H1 (cell line): ENCODE measurements around the gene AGER. TPM values are rescaled to one million over a fixed set of nuclear protein-coding genes. Genes with fewer than 3 reads are reported as not detected.

Experiments used
- CTCF ChIA-PET: fragments of 300-600 bp; sonication (Branson Sonifier 250); formaldehyde crosslinking; loops from one replicate; lab custom pipeline; 2021; ENCODE audit not compliant: partially characterized antibody; lab: Charles Lee
- POLR2A ChIA-PET: fragments of 300-600 bp; sonication (Branson Sonifier 250); formaldehyde crosslinking; loops from one replicate; lab custom pipeline; 2021; ENCODE audit warnings: inconsistent platforms; ENCODE audit not compliant: partially characterized antibody; lab: Charles Lee
- DNase-seq, 2 experiments: peaks; one replicate each; pipeline versions ENCODE4 v3.0.0 to v3.0.0-alpha.2; 2010 to 2022; ENCODE audit warnings: low spot score in 2 of 2, low read depth in 1 of 2, mixed read lengths in 1 of 2
- FAIRE-seq: peaks from 2 replicates; lab custom pipeline; 2011; peaks lifted over from hg19 to GRCh38; lab: Jason Lieb, UNC
- H2AFZ ChIP-seq: 2 replicates; pipeline ENCODE4 v1.8.1; 2012; ENCODE audit warnings: low read length, inconsistent platforms
- H2AK5ac ChIP-seq: 2 replicates; pipeline ENCODE4 v1.6.1; 2013; ENCODE audit warnings: low read depth, low read length
- H2BK120ac ChIP-seq: replicated peaks from 2 replicates; pipeline ENCODE3; 2013; ENCODE audit warnings: low read depth, low read length, inconsistent platforms
- H2BK12ac ChIP-seq: 2 replicates; pipeline ENCODE4 v1.6.1; 2013; ENCODE audit warnings: low read depth, low read length
- H2BK15ac ChIP-seq: 2 replicates; pipeline ENCODE4 v1.6.1; 2013; ENCODE audit warnings: low read length
- H2BK20ac ChIP-seq: 2 replicates; pipeline ENCODE4 v1.6.1; 2013; ENCODE audit warnings: low read length
- H2BK5ac ChIP-seq: 2 replicates; pipeline ENCODE4 v1.6.1; 2013; ENCODE audit warnings: low read depth, low read length
- H3K14ac ChIP-seq: 2 replicates; pipeline ENCODE4 v1.6.1; 2013; ENCODE audit warnings: inconsistent platforms; ENCODE audit not compliant: insufficient read length
- H3K18ac ChIP-seq: 2 replicates; pipeline ENCODE4 v1.6.1; 2013; ENCODE audit warnings: low read length; ENCODE audit errors: extremely low read depth
- H3K23ac ChIP-seq: 2 replicates; pipeline ENCODE4 v1.6.1; 2013; ENCODE audit warnings: inconsistent platforms; ENCODE audit not compliant: insufficient read length
- H3K23me2 ChIP-seq: 2 replicates; pipeline ENCODE4 v1.6.1; 2013; ENCODE audit warnings: low read depth, low read length
- H3K27ac ChIP-seq: 2 replicates; pipeline ENCODE4 v1.6.1; 2011; ENCODE audit warnings: low read depth, low read length, inconsistent platforms
- H3K27me3 ChIP-seq, 4 experiments: replicated peaks in 1 of 4; 1 replicate in 1 of 4; 2 replicates in 3 of 4; pipeline versions ENCODE4 v1.6.1 to v1.8.1; 2011 to 2013; ENCODE audit warnings: low read length in 3 of 4, mild to moderate bottlenecking in 3 of 4, inconsistent platforms in 2 of 4, mixed read lengths in 2 of 4, moderate library complexity in 1 of 4; ENCODE audit not compliant: control insufficient read depth in 3 of 4, insufficient read depth in 3 of 4; ENCODE audit errors: extremely low read depth in 1 of 4
- H3K36me3 ChIP-seq, 4 experiments: 2 replicates each; pipeline versions ENCODE4 v1.6.1 to v1.8.1; 2011 to 2013; ENCODE audit warnings: mild to moderate bottlenecking in 4 of 4, low read length in 3 of 4, moderate library complexity in 2 of 4, control low read depth in 1 of 4, inconsistent platforms in 1 of 4; ENCODE audit not compliant: insufficient read depth in 4 of 4, control insufficient read depth in 2 of 4
- H3K4ac ChIP-seq: replicated peaks from 2 replicates; pipeline ENCODE3; 2013; ENCODE audit warnings: low read length, low read depth, mixed read lengths, inconsistent platforms; ENCODE audit not compliant: insufficient read length
- H3K4me1 ChIP-seq, 4 experiments: replicated peaks in 1 of 4; 1 replicate in 1 of 4; 2 replicates in 3 of 4; pipeline versions ENCODE4 v1.6.1 to v1.8.1; 2011 to 2013; ENCODE audit warnings: low read length in 3 of 4, inconsistent platforms in 2 of 4, mixed read lengths in 1 of 4; ENCODE audit not compliant: insufficient read depth in 4 of 4, control insufficient read depth in 3 of 4
- H3K4me2 ChIP-seq, 2 experiments: 2 replicates each; pipeline versions ENCODE4 v1.6.1 to v1.8.1; 2011 to 2013; ENCODE audit warnings: low read depth in 2 of 2, low read length in 2 of 2, control low read depth in 1 of 2, inconsistent platforms in 1 of 2, mild to moderate bottlenecking in 1 of 2; ENCODE audit not compliant: insufficient read depth in 1 of 2
- H3K4me3 ChIP-seq, 4 experiments: fragments of 200-600, 300-600 bp in 1 of 4; sonication (generic), shearing (Covaris generic), sonication (Bioruptor Twin) in 1 of 4; 2 replicates each; pipeline versions ENCODE4 v1.5.1 to v1.8.1; 2011 to 2016; ENCODE audit warnings: low read length in 4 of 4, low read depth in 3 of 4, control low read depth in 2 of 4, inconsistent platforms in 2 of 4, mild to moderate bottlenecking in 2 of 4, mixed read lengths in 1 of 4, moderate library complexity in 1 of 4; ENCODE audit not compliant: insufficient read depth in 2 of 4; ENCODE audit errors: extremely low read depth in 1 of 4
- H3K56ac ChIP-seq: replicated peaks from 2 replicates; pipeline ENCODE3; 2013; ENCODE audit warnings: low read depth, mild to moderate bottlenecking, mixed read lengths, low read length, inconsistent platforms; ENCODE audit not compliant: insufficient read length
- H3K79me1 ChIP-seq: 2 replicates; pipeline ENCODE4 v1.6.1; 2013; ENCODE audit warnings: low read depth, low read length, control low read depth
- H3K79me2 ChIP-seq, 2 experiments: 2 replicates each; pipeline versions ENCODE4 v1.6.1 to v1.8.1; 2012 to 2013; ENCODE audit warnings: low read length in 2 of 2, mild to moderate bottlenecking in 2 of 2, inconsistent platforms in 1 of 2; ENCODE audit not compliant: insufficient read depth in 2 of 2, control insufficient read depth in 1 of 2
- H3K9ac ChIP-seq, 4 experiments: replicated peaks in 1 of 4; 1 replicate in 1 of 4; 2 replicates in 3 of 4; pipeline versions ENCODE4 v1.6.1 to v1.8.1; 2011 to 2013; ENCODE audit warnings: low read depth in 3 of 4, low read length in 3 of 4, control low read depth in 2 of 4, mild to moderate bottlenecking in 2 of 4, moderate library complexity in 2 of 4, inconsistent platforms in 1 of 4; ENCODE audit errors: extremely low read depth in 1 of 4
- H3K9me3 ChIP-seq, 2 experiments: 2 replicates each; pipeline versions ENCODE4 v1.6.1 to v1.8.1; 2012 to 2013; ENCODE audit warnings: mild to moderate bottlenecking in 2 of 2, moderate library complexity in 2 of 2, control low read depth in 1 of 2, inconsistent platforms in 1 of 2, low read depth in 1 of 2, low read length in 1 of 2, mixed read lengths in 1 of 2; ENCODE audit not compliant: insufficient read depth in 2 of 2
- H4K20me1 ChIP-seq, 2 experiments: replicated peaks in 1 of 2; 2 replicates each; pipeline versions ENCODE3 to v1.8.1; 2011 to 2013; ENCODE audit warnings: inconsistent platforms in 2 of 2, low read length in 2 of 2, mild to moderate bottlenecking in 1 of 2; ENCODE audit not compliant: insufficient read depth in 2 of 2, control insufficient read depth in 1 of 2
- H4K5ac ChIP-seq: 2 replicates; pipeline ENCODE4 v1.6.1; 2013; ENCODE audit warnings: low read length, low read depth, mixed read lengths, inconsistent platforms; ENCODE audit not compliant: insufficient read length
- H4K8ac ChIP-seq: 2 replicates; pipeline ENCODE4 v1.8.0; 2013; ENCODE audit warnings: mild to moderate bottlenecking, moderate library complexity, low read length, inconsistent platforms; ENCODE audit not compliant: insufficient read depth; ENCODE audit errors: extremely low read depth
- H4K91ac ChIP-seq: replicated peaks from 2 replicates; pipeline ENCODE3; 2013; ENCODE audit warnings: low read length, mixed read lengths, inconsistent platforms; ENCODE audit not compliant: insufficient read length
- KDM4A ChIP-seq: IDR thresholded peaks from one replicate; pipeline ENCODE4 v1.7.1; 2012; ENCODE audit warnings: low read depth, mild to moderate bottlenecking, moderate library complexity, low read length, inconsistent platforms; ENCODE audit not compliant: severe bottlenecking
- POLR2A ChIP-seq, 2 experiments: IDR thresholded peaks; 1 replicate in 1 of 2; 2 replicates in 1 of 2; pipeline ENCODE4 v1.6.1; 2011; ENCODE audit warnings: low read depth in 2 of 2, low read length in 2 of 2, mild to moderate bottlenecking in 2 of 2; ENCODE audit errors: control extremely low read depth in 1 of 2
- WGBS, 2 experiments: shearing (Covaris generic) in 1 of 2; methylation state at CpG; one replicate each; pipeline versions ENCODE4 v1.1.6 to v1.1.7; 2013 to 2015; ENCODE audit warnings: low lambda C conversion rate in 2 of 2, mixed read lengths in 2 of 2, inconsistent platforms in 1 of 2, low coverage in 1 of 2, missing lambda C conversion rate in 1 of 2; ENCODE audit not compliant: insufficient replicate concordance in 2 of 2, insufficient coverage in 1 of 2, insufficient read length in 1 of 2; ENCODE audit errors: extremely low coverage in 1 of 2, missing lambda C conversion rate in 1 of 2; 5-methylcytosine and 5-hydroxymethylcytosine counted together
- polyA plus RNA-seq, 7 experiments: library from polyadenylated mRNA; depleted of rRNA in 3 of 7; stranded (reverse) in 5 of 7; unstranded in 2 of 7; fragments of >200 nt in 5 of 7; fragments of 200-250 nt in 2 of 7; gene quantifications; 1 replicate in 5 of 7; 2 replicates in 1 of 7; 4 replicates in 1 of 7; pipeline versions ENCODE4 v1.2.1 to v1.2.3, GENCODE V29; 2011 to 2013; ENCODE audit warnings: missing spikeins in 2 of 7, mixed read lengths in 2 of 7
- total RNA-seq: library from RNA; stranded (reverse); fragmentation: NEBNext Ultra II Directional; extraction: Animal tissue kit (Norgen Biotek cat#: 25700); gene quantifications from 2 replicates; pipeline ENCODE4 v1.2.1, GENCODE V29; 2021

AGER gene
- total and polyA plus RNA-seq, 2 of the 8 experiments (the other 6 are each of a cell fraction or from before 2014, with no cell fraction given): 3.8 to 10.9 TPM

- peaks cover 0 to 2% of the 10 kb centered on the region in 2 experiments; a peak in 2 of 4 replicates for H3K79me2 ChIP-seq
- CTCF ChIA-PET: interaction anchor here (0.7 to 6.7 kb wide), 21 partner anchors 9 to 188 kb away, joined by 3 to 72 read pairs (median 4); partner anchors contain the start of genes AGPAT1, ATF6B, FKBPL and TNXB
- no peak overlapping the region for H3K4me2 ChIP-seq
- no peak overlapping the region for H3K27ac ChIP-seq
- H3K23ac ChIP-seq: no peak overlapping the region
- H4K5ac ChIP-seq: no peak overlapping the region
- peaks cover 5 to 7% of the 10 kb centered on the region in 2 experiments for H4K20me1 ChIP-seq
- no peaks in the 10 kb centered on the region; the same call in 1 of the 2 replicates for H3K79me1 ChIP-seq
- no peak overlapping the region for H2BK5ac ChIP-seq
- H3K56ac ChIP-seq: no peak overlapping the region
- H3K27me3 ChIP-seq: no peaks in the 10 kb centered on the region
- DNase-seq: peak in 1 of 2 experiments; percentile 54
- WGBS, 2 experiments: 89% methylated on average over 31 of the region's 32 CpGs; no CpG with 5 or more reads in 1 of the 2 experiments
- H3K9ac ChIP-seq: no peak overlapping the region
- no peak overlapping the region for H2AK5ac ChIP-seq
- H3K23me2 ChIP-seq: no peaks in the 10 kb centered on the region
- no peak overlapping the region for H2BK12ac ChIP-seq
- H3K4me1 ChIP-seq: peaks cover 0 to 5% (median 2%) of the 10 kb centered on the region in 4 experiments; a peak in 3 of 7 replicates
- no peak overlapping the region for H3K4ac ChIP-seq
- H3K36me3 ChIP-seq: peaks cover 4 to 41% (median 32%) of the 10 kb centered on the region in 4 experiments
- no peak overlapping the region for H3K18ac ChIP-seq
- H3K14ac ChIP-seq: no peak overlapping the region
- no peak overlapping the region for H2BK20ac ChIP-seq
- no peaks in the 10 kb centered on the region for H3K9me3 ChIP-seq
- POLR2A ChIA-PET: interaction anchor here (0.7 to 6.8 kb wide), 15 partner anchors 10 to 728 kb away, joined by 3 to 49 read pairs (median 6); partner anchors contain the start of genes AGPAT1, FKBPL, GPSM3 and NELFE
- no peak overlapping the region for H3K4me3 ChIP-seq
- TF ChIP-seq KDM4A: no peak
- 0 out of 3 replicates have a peak, but pooled peaks of 1 of the 2 experiments have one; percentile 18 for TF ChIP-seq POLR2A (IDR thresholded peaks at IDR 0.05; ENCODE audit: control extremely low read depth in 1 of 2, low read depth in 2 of 2, low read length in 2 of 2)
- TF ChIP-seq, all 59 proteins: peak for 1
- no peak overlapping the region for H4K91ac ChIP-seq
- H2BK120ac ChIP-seq: no peak overlapping the region
- no peak overlapping the region for H2BK15ac ChIP-seq
- FAIRE-seq: no peak
- H4K8ac ChIP-seq: no peak overlapping the region
- no peak overlapping the region for H2AFZ ChIP-seq
Measured at GRCh38 chr6:32167154-32167760, 16.8 kb downstream of the AGER start.
